CD4-positive, alpha-beta T cell treated with Interleukin-15 for 4 hours (primary cell): ENCODE results near the gene KAZN.
A peak's percentile ranks its signal among the peaks of the same experiment; 100 is the strongest.

Source experiments
- DNase-seq: peaks from one replicate; pipeline ENCODE4 v3.0.0-alpha.2; 2020; ENCODE audit warnings: low spot score

The KAZN gene

GRCh38 chr1:15096293-15096692 lies 497.8 kb downstream of the KAZN start:
- DNase-seq: no peak

DNA sequence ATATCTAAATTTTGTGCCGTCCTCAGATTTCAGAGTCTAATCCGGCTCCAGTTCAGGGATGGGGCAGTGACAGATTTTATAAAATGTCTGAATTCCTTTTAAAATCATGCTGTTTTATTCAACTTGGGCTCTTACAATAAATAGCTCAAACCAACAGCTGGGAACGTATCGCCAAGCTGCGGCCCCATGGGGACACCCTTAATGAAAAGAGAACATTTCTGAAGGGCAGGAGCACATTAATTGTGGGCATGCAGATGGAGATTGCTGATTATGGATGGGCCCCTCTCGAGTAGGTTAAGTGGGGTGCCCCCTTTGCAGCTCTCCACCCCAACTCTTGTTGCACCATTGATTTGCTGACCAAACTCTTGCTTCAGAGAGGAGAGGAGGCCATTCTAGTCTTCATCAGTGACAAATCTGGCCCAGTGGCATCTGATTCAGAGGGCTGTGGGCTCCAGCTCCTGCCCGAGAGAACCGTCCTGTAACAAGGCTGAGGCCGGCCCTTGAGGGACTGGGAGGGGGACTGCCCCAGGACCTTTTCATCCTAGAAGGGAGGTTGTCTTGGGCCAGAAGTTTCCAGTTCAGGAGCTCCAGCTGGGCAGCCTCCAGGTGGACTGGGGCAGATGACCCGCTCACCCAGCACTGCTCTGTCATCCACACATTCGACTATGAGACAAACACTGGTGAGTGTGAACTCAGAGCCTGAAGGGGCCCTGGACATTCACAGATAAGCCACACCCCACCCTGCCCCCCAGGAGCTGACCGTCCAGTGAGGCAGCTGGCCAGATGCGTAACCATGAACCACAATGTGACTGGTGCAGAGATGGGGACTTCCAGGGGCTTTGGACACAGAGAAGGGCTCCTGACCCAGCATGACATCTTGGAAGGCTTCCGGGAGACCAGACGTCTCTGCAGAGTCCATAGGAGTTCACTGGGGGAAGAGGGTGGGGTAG lies 500.0 kb downstream of the KAZN start:
- no peak for DNase-seq

- DNase-seq: no peak
Measured at GRCh38 chr1:15099441-15100120, 501.1 kb downstream of the KAZN start.

DNA sequence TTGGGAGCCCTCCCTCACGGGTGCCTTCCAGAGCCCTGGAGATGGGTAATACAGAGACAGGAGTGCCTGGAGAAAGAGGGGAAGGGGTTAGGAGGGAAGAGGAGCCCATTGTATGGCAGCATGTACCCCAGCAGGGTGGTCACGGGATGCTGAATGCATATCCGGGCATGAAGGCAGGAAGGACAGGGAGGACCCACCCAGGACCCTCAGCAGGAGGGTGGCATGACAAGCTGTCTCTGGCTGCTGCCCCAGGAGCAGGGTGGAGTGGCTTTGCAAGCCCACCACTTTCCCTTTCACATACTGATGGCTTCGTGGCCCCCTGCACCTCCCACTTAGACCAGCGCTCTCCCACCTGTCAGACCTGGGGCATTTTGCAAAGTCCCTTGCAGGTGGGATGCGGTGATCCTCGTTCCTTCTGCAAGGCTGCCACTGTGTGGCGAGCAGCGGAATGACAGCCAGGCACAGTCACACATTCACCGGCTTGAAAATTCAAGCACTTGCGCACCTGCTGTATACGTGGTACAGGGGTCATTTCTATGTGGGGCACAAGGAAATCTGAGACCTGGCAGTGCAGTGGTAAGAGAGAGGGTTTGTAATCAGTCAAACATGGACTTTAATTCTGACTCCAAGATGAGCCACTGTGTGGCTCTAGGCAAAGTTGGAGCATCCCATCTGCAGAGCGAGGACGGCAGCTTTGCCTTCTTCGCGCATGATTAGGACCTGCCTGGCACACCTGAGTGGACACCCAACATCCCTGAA lies 501.8 kb downstream of the KAZN start:
- DNase-seq: peak; percentile 43

- DNase-seq: no peak
Measured at GRCh38 chr1:15100880-15101760, 502.6 kb downstream of the KAZN start.

DNA sequence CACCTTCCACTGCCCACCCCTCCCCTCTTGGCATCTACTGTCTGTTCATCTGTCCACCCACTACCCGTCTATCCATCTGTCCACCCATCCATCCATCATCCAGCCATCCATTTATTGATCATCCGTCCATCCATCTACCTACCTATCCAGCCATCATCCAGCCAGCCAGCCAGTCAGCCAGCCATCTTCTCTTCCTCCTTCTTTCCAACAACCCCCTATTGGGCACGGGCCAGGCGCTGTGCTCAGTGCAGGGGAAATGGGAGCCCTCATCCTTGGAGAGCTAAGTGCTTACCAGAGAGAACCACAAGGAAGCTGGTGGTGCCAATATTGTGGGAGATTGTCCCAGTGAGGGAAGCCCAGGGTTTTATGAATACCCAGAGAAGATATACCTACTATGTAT lies 503.3 kb downstream of the KAZN start:
- DNase-seq: no peak

DNA sequence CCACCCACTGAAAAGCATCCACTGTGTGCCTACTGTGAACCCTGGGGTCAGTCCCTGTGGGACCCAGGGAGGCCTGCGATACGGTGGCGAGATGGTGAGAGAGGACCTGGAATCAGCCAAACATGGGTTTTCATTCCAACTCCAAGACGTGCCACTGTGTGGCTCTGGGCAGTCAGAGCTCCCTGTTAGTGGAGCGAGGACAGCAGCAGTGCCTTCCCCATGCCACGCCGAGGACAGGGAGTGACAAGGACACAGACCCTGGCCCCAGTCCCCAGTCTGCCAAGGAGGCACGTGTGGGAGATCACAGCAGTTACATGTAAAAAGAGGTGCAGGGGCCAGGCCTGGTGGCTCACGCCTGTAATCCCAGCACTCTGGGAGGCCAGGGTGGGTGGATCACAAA lies 504.2 kb downstream of the KAZN start:
- no peak for DNase-seq

DNA sequence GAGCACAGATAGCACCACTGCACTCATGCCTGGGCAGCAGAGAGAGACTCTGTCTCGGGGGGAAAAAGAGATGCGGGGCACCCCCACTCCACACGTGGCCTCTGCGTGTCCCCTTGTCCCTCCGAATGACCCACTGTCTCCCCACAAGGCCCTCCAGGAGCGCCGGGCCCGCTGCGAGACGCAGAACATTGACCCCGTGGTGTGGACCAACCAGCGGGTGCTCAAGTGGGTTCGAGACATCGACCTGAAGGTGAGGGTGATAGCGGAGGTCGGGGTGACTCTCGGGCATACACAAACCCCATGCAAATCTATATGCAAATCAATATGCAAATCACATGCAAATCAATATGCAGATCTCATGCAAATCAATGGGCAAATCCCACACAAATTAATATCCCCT lies 504.7 kb downstream of the KAZN start:
- DNase-seq: no peak

DNA sequence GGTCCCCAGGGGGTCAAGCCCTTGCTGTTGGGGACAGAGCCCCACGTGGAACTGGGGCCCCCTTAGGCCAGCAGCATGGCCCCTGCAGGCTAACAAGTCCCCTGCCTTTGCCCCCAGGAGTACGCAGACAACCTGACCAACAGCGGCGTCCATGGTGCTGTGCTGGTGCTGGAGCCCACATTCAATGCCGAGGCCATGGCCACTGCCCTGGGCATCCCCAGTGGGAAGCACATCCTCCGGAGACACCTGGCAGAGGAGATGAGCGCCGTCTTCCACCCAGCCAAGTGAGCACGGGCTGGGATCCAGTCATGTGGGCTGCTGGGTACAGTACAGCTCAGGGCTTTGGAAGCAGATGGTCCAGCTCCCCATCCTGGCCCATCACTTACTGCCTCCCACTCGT lies 505.4 kb downstream of the KAZN start:
- DNase-seq: no peak

DNA sequence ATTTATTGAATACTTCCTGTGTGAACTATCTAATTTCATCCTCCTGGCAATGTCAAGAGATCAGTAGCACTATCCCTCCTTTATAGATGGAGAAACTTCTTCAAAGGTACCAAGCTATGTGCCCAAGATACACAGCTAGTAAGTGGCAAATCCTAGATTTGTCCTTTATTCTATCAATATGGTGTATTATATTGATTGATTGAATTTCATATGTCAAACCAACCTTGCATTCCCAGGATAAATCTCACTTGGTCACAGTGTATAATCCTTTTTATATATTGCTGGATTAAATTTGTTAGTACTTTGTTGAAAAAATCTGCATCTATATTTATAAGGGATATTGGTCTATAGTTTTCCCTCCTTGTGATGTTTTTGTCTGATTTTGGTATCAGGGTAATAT lies 506.3 kb downstream of the KAZN start:
- no peak for DNase-seq

GRCh38 chr1:15106608-15107007 lies 508.1 kb downstream of the KAZN start:
- no peak for DNase-seq

DNA sequence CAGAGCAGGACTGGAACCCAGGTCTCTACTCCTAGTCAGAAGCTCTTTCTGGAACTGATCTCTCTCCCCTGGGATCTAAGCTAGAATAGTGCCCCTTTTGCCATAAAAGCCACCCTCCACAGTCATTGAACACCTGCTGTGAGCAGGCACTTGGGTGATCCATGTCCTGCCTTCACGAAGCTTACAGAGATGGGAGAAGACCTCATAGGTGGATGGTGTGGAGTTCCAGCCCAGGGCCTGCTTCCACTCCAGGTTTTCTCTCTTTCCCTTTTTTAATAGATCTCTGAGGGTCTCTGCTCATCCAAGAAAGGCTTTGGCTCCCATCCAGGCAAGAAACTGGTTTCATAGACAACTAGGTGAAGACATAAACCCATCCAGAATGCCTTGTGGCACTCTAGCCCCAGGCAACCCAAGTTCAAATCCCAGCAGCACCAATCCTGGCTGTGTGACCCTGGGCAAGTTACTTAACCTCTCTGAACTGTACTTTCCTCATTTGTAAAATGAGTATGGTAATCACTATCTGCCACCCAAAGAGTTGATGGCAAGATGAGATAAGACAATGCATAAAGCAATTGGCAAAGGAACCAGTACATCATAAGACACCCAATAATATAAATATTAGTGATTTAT lies 508.7 kb downstream of the KAZN start:
- no peak for DNase-seq

GRCh38 chr1:15107911-15108310 lies 509.4 kb downstream of the KAZN start:
- DNase-seq: no peak

DNA sequence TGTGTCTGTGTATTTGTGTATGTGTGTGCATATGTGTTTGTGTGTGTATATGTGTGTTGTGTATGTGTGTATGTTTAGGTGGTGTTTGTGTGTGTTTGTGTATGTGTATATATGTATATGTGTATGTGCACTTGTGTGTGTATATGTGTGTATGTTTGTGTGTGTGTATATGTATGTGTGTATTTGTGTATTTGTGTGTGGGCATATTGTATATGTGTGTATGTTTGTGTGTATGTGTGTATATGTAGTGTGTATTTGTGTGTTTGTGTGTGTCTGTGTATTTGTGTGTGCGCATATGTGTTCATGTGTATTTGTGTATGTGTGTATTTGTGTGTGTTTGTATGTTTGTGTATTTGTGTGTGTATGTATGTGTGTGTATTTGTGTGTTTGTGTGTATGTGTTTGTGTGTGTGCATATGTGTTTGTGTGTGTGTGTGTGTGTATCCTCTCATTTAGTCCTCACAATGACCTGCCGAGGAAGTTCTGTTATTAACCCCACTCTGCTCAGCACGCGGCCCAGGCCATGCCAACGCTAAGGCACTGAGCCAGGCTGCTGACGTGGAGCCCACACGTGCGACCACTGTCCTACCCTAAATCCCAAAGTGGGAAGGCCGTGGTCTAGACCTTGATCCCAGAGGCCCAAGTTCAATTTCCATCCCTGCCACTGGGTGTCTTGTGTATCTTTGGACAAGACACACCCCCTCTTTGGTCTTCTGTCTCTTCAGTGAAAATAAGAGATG lies 511.8 kb downstream of the KAZN start:
- DNase-seq: no peak

- DNase-seq: no peak
Measured at GRCh38 chr1:15110867-15111230, 512.4 kb downstream of the KAZN start.

DNA sequence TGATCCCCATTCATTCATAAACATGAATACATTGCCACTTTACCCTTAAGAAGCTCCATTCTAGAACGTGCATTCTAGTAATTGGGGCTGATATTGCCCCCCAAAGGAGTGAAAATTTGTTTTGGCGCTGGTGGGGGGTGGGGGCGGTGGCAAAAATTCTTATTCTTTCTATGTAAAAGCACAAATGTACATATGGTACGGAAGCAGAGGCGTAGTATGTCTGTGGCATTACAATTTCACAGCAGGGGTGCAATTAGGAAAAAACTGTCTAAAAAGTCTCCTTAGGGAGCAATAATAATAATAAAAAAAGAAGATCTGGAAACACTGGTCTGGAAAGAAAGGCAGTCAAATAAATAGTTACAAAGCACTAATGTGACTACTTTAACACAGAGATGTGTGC lies 514.7 kb downstream of the KAZN start:
- no peak for DNase-seq

GRCh38 chr1:15114884-15115283 lies 516.4 kb downstream of the KAZN start:
- no peak for DNase-seq

DNA sequence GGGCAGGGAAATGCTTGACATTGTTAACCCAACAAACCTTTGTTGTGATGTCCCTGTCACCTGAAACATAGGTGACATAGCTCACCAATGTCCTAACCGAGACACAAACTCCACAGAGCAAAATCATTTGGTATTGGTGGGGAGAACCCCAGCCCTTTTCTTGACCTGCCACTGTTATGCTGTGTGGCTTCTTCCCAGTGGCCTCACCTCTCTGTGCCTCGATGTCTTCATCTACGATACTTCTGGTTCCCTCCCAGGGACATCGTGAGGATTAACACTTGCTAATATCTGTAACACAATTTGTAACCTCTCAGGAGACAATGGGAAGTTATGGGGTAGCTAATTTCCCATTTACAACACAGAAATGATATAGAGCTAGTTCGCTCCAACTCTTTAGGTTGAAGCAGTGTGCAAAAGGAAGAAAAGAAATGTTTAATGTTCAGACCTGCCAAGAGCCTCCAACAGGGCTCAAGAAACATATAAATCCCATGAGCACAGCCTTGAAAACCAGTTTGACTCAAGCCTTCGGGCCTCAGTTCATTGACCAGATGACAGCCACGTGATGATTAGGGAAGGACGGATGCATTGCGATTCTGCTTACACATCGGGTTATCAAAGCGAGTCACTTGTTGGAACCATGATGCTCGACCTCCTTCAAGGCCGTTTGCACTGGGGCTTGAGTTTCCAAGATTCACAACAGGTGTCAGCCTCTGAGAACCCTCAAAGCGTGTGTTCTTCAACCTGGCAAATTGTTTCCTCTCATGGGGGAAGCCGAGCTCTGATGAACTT lies 517.3 kb downstream of the KAZN start:
- DNase-seq: no peak

DNA sequence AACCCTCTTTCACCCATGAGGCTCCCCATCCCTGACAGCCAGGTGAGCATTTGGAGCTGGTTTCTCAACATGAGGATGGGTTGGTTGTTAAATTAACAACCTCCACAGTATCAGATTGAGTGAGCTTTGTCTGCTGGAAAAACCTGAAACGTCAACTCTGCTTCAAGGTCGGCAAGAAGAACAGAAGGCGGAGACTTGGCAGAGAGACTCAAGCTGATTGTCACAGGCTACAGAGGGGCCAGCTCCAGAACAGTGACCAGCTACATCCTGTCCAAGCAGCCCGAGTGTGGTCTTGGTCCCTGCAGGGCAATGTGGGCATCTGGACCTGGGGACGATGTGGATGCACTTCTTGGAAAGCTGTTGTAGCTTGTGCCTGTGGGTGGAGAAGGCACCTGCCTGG lies 518.5 kb downstream of the KAZN start:
- no peak for DNase-seq
